HCT116 (cell line): ENCODE results near the gene DENND6A. TPM values are rescaled to one million over a fixed set of nuclear protein-coding genes. Genes with fewer than 3 reads are reported as not detected.
"Not testable (repeated sequence)": the region's sequence is repeated elsewhere in the genome, so short reads cannot be mapped to it uniquely, and the experiment has no call there.

Experiments
- ATAC-seq: fragments of 200-7000 bp; cut with Tn5 transposase; 2 replicates; pipeline ENCODE4 v1.9.1; 2020; ENCODE audit warnings: mild to moderate bottlenecking, moderate library complexity
- BruUV-seq: library from RNA; stranded (reverse); fragments of 400-500 nt; replicated peaks from 2 replicates; lab custom pipeline; 2021; lab: Mats Ljungman, UMichigan
- CTCF ChIA-PET: fragments of 300-600 bp; sonication (Branson Sonifier 250); formaldehyde crosslinking; loops from one replicate; lab custom pipeline; 2021; ENCODE audit warnings: antibody characterized with exemption; lab: Charles Lee
- POLR2A ChIA-PET: fragments of 300-600, 350-600 bp; sonication (Branson Sonifier 250); formaldehyde crosslinking; loops from one replicate; lab custom pipeline; 2021; ENCODE audit warnings: antibody characterized with exemption; lab: Charles Lee
- RAD21 ChIA-PET, 2 experiments: fragments of 300-600 bp; sonication (Branson Sonifier 250); formaldehyde crosslinking; loops; one replicate each; lab custom pipeline; 2023; ENCODE audit warnings: low total read pairs in 2 of 2; ENCODE audit not compliant: uncharacterized antibody in 2 of 2, unreplicated experiment in 2 of 2, low non-redundant PET in 1 of 2; lab: Charles Lee
- DNase-seq: peaks from one replicate; pipeline ENCODE4 v3.0.0-alpha.2; 2010; ENCODE audit warnings: low read depth, low spot score
- H2AFZ ChIP-seq: fragments of 200-600 bp; shearing (Covaris generic), sonication (generic); 2 replicates; pipeline ENCODE4 v1.6.1; 2017; ENCODE audit warnings: low read depth, mixed run types, mixed read lengths, antibody characterized with exemption, low read length; ENCODE audit not compliant: poor library complexity, severe bottlenecking
- H3K27ac ChIP-seq: 2 replicates; pipeline ENCODE4 v1.5.1; 2012; ENCODE audit warnings: low read depth, low read length
- H3K27me3 ChIP-seq: fragments of 200-600 bp; sonication (generic); 2 replicates; pipeline ENCODE4 v1.6.1; 2016; ENCODE audit warnings: mixed run types, low read length, mixed read lengths; ENCODE audit not compliant: insufficient read depth
- H3K36me3 ChIP-seq, 2 experiments: fragments of 200-500 bp in 1 of 2; fragments of 200-600 bp in 1 of 2; sonication (Bioruptor generic) in 1 of 2; sonication (generic) in 1 of 2; 2 replicates each; pipeline versions ENCODE4 v1.5.1 to v1.6.1; 2014 to 2016; ENCODE audit warnings: low read length in 2 of 2, inconsistent platforms in 1 of 2, mixed read lengths in 1 of 2, mixed run types in 1 of 2; ENCODE audit not compliant: insufficient read depth in 2 of 2, control insufficient read depth in 1 of 2
- H3K4me1 ChIP-seq, 2 experiments: fragments of 200-600 bp in 1 of 2; sonication (generic) in 1 of 2; 2 replicates each; pipeline versions ENCODE4 v1.5.1 to v1.6.1; 2012 to 2017; ENCODE audit warnings: low read length in 2 of 2, inconsistent platforms in 1 of 2, mild to moderate bottlenecking in 1 of 2, mixed read lengths in 1 of 2, mixed run types in 1 of 2, moderate library complexity in 1 of 2; ENCODE audit not compliant: insufficient read depth in 2 of 2, control insufficient read depth in 1 of 2
- H3K4me2 ChIP-seq: fragments of 200-600 bp; sonication (generic); 2 replicates; pipeline ENCODE4 v1.6.1; 2017; ENCODE audit warnings: mixed run types, low read length, mixed read lengths
- H3K4me3 ChIP-seq, 2 experiments: fragments of 200-600 bp in 1 of 2; sonication (generic) in 1 of 2; replicated peaks in 1 of 2; 2 replicates each; pipeline ENCODE4 v1.5.1; 2011 to 2016; ENCODE audit warnings: low read length in 2 of 2, control low read depth in 1 of 2, low read depth in 1 of 2, mild to moderate bottlenecking in 1 of 2, mixed read lengths in 1 of 2, mixed run types in 1 of 2
- H3K79me2 ChIP-seq: fragments of 200-600 bp; sonication (generic); 2 replicates; pipeline ENCODE4 v1.6.1; 2017; ENCODE audit warnings: mild to moderate bottlenecking, mixed run types, low read length, moderate library complexity, mixed read lengths; ENCODE audit not compliant: insufficient read depth
- H3K9ac ChIP-seq: fragments of 200-600 bp; sonication (generic); 2 replicates; pipeline ENCODE4 v1.6.1; 2016; ENCODE audit warnings: low read length, mixed read lengths
- H3K9me2 ChIP-seq: fragments of 200-600 bp; sonication (generic), shearing (Covaris generic); 2 replicates; pipeline ENCODE4 v1.6.1; 2017; ENCODE audit warnings: mixed run types, mild to moderate bottlenecking, moderate library complexity; ENCODE audit not compliant: insufficient read depth
- H3K9me3 ChIP-seq, 2 experiments: fragments of 200-500 bp in 1 of 2; fragments of 200-600 bp in 1 of 2; sonication (Bioruptor generic) in 1 of 2; sonication (generic) in 1 of 2; 2 replicates each; pipeline ENCODE4 v1.6.1; 2014 to 2017; ENCODE audit warnings: low read length in 2 of 2, mixed read lengths in 2 of 2, inconsistent platforms in 1 of 2, low read depth in 1 of 2, mild to moderate bottlenecking in 1 of 2, mixed run types in 1 of 2, moderate library complexity in 1 of 2; ENCODE audit not compliant: control insufficient read depth in 1 of 2, insufficient read depth in 1 of 2
- H4K20me1 ChIP-seq: fragments of 200-600 bp; sonication (generic), shearing (Covaris generic); 2 replicates; pipeline ENCODE4 v1.6.1; 2017; ENCODE audit warnings: mixed run types, mild to moderate bottlenecking, moderate library complexity; ENCODE audit not compliant: insufficient read depth
- ELF1 ChIP-seq: IDR thresholded peaks from 2 replicates; pipeline ENCODE4 v1.6.1; 2012; ENCODE audit warnings: low read depth, borderline replicate concordance
- EZH2 ChIP-seq: fragments of 200-600 bp; sonication (generic); IDR thresholded peaks from 2 replicates; pipeline ENCODE4 v1.6.1; 2017; ENCODE audit warnings: antibody characterized with exemption, mixed run types
- MAX ChIP-seq: IDR thresholded peaks from 2 replicates; pipeline ENCODE4 v1.6.1; 2012
- TCF7L2 ChIP-seq: IDR thresholded peaks from 2 replicates; pipeline ENCODE4 v1.7.0; 2011; ENCODE audit warnings: borderline replicate concordance, inconsistent platforms; ENCODE audit not compliant: insufficient read depth, insufficient read length; ENCODE audit errors: extremely low read depth
- ZBTB33 ChIP-seq: IDR thresholded peaks from 2 replicates; pipeline ENCODE4 v1.6.1; 2011; ENCODE audit warnings: mild to moderate bottlenecking, low read length, moderate library complexity; ENCODE audit not compliant: insufficient replicate concordance; ENCODE audit errors: extremely low read depth
- intact Hi-C: fragments of 100-400 bp; cut with micrococcal nuclease; formaldehyde crosslinking; loops from 2 replicates; pipeline ENCODE4 v1.10.0; 2022
- total RNA-seq: library from RNA; stranded (reverse); gene quantifications from one replicate; pipeline ENCODE4 v1.2.1, GENCODE V29; 2021; ENCODE audit not compliant: unreplicated experiment
- TF ChIP-seq, protein P1 (sequence below): IDR thresholded peaks from 2 replicates; pipeline ENCODE4 v1.6.1; 2012

The DENND6A gene
- total RNA-seq, 1 experiment from 2014 or later, result 22.3 TPM

DNA sequence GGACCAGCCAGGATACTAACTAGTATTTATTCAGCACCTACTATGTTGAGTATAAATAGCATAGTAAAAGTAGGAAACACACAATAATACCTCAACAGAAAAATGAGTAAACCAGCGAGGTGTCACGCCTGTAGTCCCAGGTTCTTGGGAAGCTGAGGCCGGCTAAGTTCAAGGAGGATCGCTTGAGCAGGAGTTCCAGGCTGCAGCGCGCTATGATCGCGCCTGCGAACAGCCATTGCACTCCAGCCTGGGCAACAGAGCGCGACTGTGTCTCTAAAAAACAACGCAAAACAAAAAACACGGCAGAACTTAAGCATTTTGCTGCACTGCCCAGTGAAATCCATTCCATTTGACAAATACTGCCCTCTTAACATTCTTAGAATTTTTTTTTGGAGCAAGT is 1.3 kb upstream of the DENND6A start:
- POLR2A ChIA-PET, result no interaction called here
- Histone ChIP-seq H3K9ac (no peak overlapping the region), H3K4me2 (peak overlapping the region; percentile 77), H3K4me3 (no peak overlapping the region), H3K27ac (no peak overlapping the region), H4K20me1 (no peaks in the 10 kb centered on the region; the same call in 1 of the 2 replicates), H2AFZ (no peak overlapping the region), H3K27me3 (no peaks in the 10 kb centered on the region), H3K9me2 (no peaks in the 10 kb centered on the region), H3K4me1 (peaks cover 7 to 32% of the 10 kb centered on the region in 2 experiments; a peak in 3 of 4 replicates), H3K9me3 (no peaks in the 10 kb centered on the region), H3K79me2 (peaks cover 33% of the 10 kb centered on the region), H3K36me3 (no peaks in the 10 kb centered on the region)
- RAD21 ChIA-PET, result no interaction called here
- ATAC-seq (no peak), DNase-seq (no peak)
- BruUV-seq, result no TSS peak
- TF ChIP-seq ZBTB33 (no peak), MAX (no peak), ELF1 (no peak), EZH2 (no peak), TCF7L2 (no peak)
- TF ChIP-seq, protein P1, sequence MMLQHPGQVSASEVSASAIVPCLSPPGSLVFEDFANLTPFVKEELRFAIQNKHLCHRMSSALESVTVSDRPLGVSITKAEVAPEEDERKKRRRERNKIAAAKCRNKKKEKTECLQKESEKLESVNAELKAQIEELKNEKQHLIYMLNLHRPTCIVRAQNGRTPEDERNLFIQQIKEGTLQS, result no peak
- CTCF ChIA-PET, result no interaction called here
- intact Hi-C loops, result no loop called here

DNA sequence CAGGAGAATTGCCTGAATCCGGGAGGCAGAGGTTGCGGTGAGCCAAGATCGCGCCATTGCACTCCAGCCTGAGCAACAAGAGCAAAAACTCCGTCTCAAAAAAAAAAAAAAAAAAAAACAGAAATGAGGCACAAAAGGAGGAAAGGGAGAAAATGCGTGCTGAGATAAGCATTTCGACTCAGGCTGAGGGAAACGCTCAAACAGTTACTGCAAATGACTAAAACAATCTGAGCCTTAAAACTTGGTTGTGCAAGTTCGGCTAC is 813 bp downstream of the DENND6A start:
- H4K20me1 ChIP-seq, H3K27me3 ChIP-seq, CTCF ChIA-PET, BruUV-seq, ATAC-seq, H2AFZ ChIP-seq, H3K9me2 ChIP-seq, H3K9me3 ChIP-seq, DNase-seq, RAD21 ChIA-PET, H3K36me3 ChIP-seq: not testable (repeated sequence)
- peak overlapping the region; percentile 86 for H3K9ac ChIP-seq
- peak overlapping the region; percentile 77 for H3K4me2 ChIP-seq
- H3K4me3 ChIP-seq, result peak overlapping the region; percentile 69 to 90
- peaks cover 52% of the 10 kb centered on the region for H3K79me2 ChIP-seq
- peaks cover 7 to 32% of the 10 kb centered on the region in 2 experiments; a peak in 3 of 4 replicates for H3K4me1 ChIP-seq
- POLR2A ChIA-PET, result interaction anchor here (0.9 to 1.4 kb wide), 3 partner anchors 62 to 164 kb away, joined by 3 to 4 read pairs (median 3); partner anchors contain the start of gene SLMAP
- peak overlapping the region; percentile 87 for H3K27ac ChIP-seq
- intact Hi-C loops, result loop anchor here (2.0 kb wide), 1 partner anchor 63 kb away; no protein-coding TSS in a partner anchor
